NOMO-1 treated with DMSO at 0.1 percent for 48 hours (cell line): ENCODE results near the gene EPS8L2.
A peak's percentile ranks its signal among the peaks of the same experiment; 100 is the strongest.

Experiments
- DNase-seq: peaks from one replicate; lab custom pipeline; 2025; ENCODE audit not compliant: unreplicated experiment; lab: John Stamatoyannopoulos, UW

EPS8L2 gene

DNA sequence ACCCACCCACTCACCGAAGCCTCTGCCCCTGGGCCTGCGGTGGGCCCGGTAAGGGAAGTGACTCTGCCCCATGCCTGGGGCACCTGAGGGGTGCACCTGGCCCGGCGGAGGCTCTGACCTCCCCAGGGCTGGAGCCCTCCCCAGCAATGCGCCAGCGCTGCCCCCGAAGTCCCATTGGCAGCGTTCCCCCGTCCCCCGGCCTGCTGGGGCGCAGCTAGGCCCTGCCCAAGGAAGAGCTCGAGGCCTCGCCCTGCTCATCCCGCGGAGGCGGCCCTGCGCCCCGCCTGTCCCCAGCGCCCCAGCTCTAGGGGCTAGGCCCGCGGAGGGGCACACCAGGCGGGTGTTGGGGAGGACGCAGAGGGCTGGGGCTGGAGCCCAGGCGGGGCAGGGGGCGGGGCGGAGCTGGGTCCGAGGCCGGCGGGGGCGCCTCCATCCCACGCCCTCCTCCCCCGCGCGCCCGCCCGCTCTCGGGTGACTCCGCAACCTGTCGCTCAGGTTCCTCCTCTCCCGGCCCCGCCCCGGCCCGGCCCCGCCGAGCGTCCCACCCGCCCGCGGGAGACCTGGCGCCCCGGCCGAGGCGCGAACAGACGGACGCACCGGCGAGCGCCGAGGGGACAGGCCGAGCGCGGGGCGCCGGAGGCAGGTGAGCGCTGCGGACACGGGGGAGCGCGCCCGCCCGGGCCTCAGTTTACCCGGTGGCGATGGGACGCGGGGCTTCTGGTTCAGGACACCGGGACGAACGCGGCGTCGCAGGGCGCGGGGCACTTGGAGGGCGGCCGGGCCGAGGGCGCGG is at the start of gene EPS8L2:
Gene EPS8L2 (plus strand): TSS at position 586 of the 793 bp plus-strand sequence. CDS start 3,177 bp downstream, outside the sequence.
- no peak for DNase-seq

DNA sequence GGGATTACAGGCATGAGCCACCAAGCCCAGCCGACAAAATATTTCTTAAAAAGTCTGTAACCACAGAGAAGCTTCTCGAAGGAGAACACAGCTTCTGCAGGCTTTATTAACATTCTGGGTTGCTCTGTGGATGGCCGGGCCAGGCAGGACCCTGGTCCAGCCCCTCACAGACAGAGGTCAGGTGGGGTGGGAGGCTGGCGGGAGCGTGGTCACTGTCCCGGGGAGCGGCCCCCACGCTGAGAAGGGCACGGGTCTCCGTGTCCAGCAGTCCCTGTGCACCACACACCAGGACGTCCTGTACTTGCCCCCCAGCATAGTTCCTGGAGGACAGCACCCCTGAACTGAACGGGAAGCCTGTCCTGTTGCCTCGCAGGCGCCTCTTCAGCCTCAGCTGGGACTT is 49.6 kb upstream of the EPS8L2 start:
- DNase-seq = no peak

DNA sequence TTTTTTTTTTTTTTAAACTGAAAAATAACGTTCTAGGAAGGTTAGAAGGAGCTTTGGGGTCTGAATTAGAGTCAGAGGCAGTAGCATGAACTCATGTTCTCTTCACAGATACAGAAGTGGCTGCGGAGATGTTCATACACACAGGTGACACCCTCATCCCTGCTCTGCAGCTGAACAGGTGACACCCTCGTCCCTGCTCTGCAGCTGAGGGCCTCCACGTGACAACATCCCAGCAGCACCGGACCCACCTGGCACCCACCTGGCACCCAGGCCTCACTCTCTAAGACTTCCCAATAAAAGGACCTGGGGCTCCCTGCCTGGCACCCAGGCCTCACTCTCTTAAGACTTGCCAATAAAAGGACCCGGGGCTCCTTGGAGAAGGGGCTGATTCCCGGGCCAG is 49.2 kb upstream of the EPS8L2 start:
- no peak for DNase-seq

DNA sequence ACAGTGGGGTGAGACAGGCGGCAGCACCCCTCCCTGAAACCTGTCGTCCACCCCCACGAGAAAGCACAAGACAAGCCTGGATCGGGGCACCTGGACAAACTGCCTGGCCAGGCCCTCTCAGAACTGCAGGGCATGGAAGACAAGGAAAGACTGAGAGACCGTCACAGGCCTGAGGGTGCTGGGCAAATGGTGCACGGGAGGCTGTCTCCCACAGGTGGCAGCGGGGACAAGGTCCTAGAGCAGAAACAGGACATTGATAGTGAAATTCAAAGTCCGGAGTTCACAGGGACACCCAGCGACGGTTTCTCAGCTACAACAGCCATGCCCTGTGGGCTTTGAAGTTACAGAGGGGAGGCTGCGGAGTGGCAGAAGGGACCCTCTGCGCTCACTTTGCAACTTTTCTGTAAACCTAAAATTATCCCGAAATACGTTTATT is 48.3 kb upstream of the EPS8L2 start:
- DNase-seq = no peak

DNA sequence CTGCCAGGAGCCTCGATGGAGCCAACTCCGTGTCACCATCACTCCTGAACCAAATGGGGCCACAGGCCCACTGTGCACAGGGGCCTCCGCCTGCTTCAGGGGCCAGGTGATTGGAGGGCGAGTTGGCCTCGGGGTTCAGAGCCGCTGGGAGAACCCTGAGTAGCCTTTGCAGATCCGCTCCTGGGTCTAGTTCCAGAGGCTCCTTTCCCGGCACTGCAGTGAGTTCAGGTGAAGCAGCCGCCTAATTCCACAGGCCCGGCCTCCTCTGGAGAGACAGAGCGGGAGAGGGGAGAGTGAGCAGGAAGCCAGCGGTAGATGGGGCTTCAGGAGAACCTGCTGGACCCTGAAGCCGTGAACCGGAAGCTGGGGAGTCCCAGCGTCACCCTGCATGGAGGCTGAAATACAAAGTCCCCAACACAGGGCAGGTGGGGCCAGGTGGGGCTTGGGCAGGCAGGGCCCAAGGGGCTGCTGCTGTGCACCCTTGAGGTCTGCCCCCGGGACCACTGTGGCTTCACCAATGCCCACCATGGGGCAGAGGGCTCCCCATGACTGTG is 46.4 kb upstream of the EPS8L2 start:
- no peak for DNase-seq

DNA sequence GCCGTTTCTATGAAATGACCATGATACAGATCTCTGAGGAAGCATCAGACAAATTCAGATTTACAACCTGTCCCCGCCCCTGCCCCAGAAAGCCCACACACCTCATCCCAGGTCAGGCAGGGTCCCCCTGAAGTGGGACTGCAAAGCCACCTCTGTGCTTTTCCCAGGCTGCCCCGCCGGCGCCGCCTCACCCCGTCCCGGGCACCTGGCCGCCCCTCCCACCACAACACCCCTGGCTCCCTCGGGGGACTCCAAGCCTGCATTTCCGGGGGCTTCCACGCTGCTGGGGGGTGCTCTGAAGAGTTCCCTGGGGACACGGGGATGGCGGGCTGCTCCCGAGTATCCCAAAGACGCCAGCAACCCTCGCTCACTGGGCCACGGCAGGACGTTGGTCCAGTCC is 45.8 kb upstream of the EPS8L2 start:
- no peak for DNase-seq

DNA sequence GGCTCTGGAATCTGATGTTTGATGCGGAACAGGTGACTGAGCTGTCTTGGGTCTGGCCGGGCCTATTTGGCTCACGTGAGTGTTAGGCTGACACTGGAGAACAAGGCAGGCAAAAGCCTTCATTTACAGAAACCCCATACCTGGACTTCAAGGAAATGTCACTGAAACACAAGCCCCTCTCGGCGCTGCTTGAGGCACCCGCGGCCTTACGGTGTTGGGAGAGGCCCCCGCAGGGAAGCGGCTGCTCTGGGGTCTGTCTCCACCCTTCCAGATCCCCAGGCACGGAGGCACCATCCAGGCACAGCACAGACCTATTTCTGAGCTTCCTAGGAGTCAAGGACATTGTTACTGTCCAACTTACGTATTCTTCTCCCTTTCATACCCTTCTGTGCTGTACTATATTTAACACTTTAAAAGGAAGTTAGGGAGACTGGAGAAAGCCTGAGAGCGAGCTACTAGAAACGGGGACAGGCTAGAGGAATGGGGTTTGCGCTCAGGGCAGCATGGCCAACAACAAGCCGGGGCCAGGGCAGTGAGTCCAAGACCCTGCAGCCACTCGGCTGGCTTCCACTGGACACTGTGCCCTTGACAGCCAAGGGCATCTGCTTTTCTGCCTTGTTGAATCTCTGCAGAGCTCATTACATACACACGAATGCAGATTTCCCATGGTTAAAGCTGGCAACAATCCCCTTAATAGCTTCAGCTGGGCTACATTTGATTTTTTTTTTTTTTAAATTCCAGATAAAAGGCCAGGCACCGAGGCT is 45.2 kb upstream of the EPS8L2 start:
- no peak for DNase-seq

DNA sequence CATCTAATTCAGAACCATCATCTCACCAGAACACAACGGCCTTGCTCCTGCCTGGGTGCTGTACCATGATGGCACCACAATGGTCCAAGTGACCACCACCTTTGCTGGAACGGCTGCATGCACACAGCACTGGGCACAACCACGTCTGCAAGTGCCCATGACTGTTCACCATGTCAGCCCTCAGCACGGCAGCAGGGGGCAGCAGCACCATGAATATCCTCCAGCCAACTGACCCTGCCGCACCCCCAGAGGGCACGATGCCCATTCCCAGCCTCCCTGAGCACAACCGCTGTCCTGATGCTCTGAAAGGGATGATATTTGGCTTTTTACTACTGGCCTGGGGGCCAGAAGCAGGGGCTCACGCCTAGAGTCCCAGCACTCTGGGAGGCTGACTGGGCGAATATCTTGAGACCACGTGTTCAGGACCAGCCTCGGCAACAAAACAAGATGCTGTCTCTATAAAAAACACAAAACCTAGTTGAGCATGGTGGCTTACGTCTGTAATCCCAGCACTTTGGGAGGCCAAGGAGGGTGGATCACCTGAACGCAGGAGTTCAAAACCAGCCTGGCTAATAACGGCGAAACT is 43.2 kb upstream of the EPS8L2 start:
- DNase-seq = peak; percentile 11

DNA sequence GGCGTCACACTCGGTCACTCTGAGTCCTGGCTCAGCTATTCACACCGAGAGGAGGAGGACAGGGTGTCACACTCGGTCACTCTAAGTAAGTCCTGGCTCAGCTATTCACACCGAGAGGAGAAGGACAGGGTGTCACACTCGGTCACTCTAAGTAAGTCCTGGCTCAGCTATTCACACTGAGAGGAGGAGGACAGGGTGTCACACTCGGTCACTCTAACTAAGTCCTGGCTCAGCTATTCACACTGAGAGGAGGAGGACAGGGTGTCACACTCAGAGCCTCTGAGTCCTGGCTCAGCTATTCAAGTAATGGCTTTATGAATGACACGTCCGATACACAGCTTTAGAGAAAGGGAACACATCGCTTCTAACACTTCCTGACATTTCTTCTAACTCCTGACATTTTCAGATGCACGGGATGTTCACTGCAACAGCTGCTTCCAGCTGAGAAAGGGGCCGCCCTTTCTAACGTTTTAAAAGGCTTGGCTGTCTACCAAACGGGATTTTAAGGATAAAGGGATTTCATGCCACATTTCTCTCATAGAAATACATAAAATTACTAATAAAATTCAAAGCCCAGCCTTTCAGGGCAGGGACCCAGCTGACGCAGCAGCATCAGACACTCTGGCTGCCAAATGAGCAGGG is 40.8 kb upstream of the EPS8L2 start:
- no peak for DNase-seq

DNA sequence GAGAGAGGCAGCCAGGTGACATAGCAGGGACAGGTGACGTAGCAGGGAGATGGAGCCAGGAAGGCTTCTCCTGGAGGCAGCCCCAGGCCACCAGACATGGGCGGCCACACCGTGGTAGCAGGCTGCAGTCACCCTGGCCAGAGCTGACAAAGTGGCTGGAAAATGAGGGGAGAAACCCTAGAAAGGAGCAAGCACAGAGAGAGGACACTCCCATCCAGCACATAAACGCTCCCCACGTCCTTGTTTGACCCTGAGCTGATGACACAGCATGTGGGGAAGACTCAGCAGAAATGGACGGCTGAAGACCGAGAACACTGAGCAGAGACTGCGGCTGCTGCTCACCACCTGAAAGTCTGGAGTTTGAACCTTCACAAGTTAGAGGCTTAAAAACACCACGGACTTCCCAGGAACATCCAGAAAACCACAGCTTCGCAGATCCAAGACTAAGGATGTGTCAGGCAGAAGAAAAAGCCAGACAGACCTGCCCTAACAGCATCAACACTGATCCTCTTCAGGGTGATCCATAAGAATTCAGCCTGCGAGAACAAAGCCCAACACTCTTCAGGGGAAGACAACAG is 40.2 kb upstream of the EPS8L2 start:
- no peak for DNase-seq

DNA sequence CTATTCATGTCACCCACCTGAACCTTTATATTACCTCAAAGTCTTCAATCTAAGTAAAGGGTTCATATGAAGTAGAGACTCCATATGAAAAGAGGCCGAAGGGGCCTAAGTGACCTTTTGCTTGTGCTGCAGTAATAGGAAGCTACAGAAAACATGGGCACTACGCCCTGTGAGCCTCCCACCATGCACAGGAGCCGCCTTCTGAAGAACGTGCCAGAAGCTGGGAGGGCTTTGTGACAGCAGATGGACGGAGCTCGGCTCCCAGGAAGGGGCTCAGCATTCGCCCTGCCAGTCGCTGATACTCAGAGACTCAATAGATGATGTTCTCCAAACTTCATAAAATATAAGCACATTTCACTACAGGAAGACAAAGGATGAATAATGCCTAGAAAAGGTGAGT is 32.2 kb upstream of the EPS8L2 start:
- no peak for DNase-seq

DNA sequence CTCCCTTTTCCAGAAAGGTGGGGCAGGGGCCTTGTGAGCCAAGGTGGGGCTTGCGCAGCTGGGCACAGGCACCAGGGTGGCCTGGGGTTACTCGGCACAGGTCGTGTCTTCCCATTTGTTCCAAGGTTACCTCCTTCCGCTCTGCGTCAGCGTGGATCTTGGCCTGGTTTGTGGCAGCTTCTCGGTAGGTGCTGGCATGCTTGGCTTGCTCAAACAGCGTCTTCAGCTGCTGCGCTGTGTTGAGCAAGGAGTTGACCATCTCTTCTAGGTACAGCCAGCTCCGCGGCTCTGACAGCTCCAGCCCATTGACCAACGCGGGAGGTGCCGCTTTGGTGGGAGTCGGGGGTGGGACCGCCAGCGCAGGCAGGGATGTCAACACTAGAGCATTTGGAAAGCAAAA is 31.6 kb upstream of the EPS8L2 start:
- no peak for DNase-seq

DNA sequence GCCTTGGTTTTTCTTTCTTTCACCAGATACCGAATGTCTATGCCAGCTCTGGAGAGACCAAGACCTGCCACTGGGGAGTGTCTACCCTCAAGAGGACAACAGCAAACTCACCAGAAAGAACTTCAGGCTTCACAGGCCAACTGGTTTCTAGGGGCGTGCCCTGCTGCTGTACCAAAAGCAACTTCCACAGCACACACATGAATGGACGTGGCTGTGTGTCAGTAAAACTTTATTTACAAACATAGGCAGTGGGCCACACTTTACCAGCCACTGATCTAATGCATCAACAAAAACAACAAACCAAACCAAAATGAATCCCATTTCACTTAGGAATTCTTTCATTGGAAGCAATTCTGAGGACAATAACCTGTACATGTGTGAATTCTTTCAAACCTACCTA is 27.7 kb upstream of the EPS8L2 start:
- DNase-seq = no peak

DNA sequence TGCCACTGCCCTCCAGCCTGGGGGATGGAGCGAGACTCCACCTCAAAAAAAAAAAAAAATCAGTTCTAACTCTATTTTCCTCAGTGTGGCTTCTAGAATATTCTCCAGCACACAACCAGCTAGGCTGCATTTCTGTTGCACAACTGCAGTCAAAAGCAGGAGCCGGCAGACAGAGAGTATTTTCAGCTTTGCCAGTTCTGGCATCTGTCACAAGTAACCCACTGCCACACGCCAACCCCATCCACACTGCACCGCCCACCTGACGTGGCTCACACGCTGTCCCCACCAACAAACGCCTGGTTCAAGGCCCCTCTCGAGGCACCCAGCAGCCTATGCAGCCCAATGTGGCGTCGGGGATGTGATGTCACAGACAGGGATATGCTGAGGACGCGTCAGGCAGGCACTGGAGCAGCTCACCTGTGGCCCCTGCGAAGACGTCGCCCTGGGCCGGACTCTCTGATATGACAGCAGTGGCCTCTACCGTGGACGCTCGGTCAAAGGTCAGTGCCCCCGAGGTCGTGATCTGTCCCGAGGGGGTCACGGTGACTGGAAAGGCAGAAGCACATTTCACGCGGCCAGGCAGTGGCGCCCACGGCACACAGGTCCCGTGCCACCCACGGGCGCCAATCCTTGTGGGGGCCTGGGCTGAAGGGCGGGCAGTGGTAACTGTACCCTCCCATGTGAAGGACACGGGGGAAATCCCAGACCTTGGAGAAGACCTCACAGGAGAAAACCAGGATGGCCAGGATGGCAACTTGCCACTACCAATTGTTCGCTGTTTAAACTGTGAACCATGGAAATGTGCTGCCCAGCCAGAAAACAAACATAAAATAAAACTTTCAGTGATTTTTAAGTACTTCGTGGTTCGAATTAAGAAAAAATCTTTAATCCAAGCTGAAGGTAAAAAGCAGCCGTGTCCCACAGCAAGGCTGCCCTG is 26.5 kb upstream of the EPS8L2 start:
- DNase-seq = no peak

DNA sequence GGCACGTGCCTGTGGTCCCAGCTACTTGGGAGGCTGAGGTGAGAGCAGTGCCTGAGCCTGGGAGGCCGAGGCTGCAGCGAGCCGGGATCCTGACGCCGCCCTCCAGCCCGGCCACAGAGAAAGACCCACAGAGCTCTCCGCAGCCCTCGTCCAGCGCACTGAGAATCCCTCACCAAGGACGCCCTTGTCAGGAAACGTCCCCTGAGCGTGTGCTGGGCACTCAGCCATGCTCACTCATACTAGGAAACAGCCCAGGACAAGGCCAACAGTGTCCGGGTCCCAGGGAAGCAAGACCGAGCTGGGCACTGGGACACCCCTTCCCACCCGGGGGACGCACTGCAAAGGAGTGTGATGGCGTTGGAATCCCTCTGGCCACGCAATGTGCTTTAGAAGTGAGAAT is 25.6 kb upstream of the EPS8L2 start:
- DNase-seq = no peak

DNA sequence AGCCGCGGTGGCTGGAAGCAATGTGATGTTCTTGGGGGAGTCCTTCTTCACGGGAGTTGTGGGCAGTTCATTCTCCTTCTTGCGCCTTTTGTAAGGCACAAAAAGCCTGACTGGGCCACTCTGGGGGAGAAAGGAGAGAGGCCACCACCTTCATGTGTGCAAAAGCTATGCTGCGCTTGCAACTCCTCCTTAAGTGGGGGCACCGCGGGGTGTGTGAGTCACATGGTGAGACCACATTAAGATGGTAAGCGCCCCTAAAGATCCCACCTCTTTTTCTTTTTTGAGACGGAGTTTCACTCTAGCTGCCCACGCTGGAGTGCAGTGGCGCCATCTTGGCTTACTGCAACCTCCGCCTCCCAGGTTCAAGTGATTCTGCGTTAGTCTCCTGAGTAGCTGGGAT is 25.1 kb upstream of the EPS8L2 start:
- no peak for DNase-seq

DNA sequence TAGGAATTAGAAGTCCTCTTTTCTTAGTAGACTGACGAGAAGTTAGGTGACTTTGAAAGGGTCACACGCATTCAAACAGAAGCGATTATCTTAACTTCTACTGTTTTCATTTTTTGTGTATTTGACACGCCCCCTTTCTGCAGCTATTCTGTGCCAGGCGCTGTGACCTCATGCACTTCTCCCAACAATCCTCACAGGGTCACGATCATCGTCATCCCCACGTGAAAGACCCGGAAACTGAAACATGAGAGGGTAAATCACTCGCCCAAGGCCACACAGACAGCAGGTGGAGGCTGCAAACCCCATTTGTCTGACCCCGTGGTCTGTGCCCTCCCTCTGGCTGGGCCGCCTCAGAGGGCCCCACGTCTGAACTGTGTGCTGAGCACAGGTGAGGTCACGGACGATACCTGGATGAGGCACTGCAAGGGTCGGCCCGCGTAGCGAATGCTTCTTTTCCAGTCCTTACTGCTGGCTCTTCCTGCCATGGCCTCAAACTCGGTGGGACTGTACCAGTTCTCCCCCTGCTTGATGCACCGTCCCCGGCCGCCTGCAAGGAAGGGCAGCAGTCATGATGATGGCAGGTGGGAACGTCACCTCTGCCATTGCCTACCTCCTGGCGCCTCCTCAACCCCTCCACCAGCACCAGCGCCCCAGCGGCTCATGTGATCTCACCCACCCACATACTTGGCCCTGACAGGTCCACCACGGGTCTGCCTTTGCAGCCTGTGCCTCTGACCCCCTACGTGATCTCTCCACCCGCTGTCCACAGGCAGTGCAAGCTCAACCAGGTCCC is 19.4 kb upstream of the EPS8L2 start:
- DNase-seq = no peak

DNA sequence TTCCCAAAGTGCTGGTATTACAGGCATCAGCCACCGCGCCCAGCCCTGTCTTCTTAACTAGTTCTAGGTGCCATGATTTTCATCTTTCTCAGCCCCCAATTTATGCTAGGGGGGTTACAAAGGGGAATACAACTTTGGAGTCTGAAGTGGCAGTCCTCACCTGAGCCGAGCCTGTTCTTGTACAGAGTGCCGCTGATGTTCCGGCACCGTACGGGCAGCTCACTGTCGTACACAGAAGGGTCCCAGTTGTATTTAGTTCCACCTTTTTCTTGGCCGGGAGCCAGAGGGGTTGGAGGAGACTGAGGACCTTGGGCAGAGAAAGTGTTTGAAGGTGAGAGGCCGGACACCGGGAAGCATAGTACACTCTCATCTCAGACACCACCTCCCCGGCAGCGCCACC is 18.3 kb upstream of the EPS8L2 start:
- DNase-seq = no peak

DNA sequence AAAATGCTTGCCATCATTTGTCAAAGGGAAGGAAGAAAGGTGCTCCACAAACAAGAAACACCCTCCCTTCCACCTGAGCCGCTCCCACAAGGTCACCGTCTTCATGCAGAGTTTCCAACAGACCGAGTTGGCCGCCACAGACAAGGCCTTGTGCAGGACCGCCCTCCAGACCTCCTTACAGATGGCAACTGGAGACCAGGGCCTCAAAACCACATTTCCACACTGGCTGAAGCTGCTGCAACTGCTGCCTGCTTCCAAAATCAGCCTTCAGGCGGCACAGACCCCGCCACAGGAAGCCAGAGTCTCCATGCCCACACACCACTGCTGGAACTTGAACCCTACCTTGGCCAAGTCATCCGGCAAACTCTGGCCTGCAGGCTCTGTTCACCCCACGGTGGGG is 17.4 kb upstream of the EPS8L2 start:
- no peak for DNase-seq
